NCI-H226 (cell line): ENCODE results near the gene ARHGDIB.

Experiments
- DNase-seq: peaks from one replicate; pipeline ENCODE4 v3.0.0-alpha.2; 2015

Gene ARHGDIB

DNA sequence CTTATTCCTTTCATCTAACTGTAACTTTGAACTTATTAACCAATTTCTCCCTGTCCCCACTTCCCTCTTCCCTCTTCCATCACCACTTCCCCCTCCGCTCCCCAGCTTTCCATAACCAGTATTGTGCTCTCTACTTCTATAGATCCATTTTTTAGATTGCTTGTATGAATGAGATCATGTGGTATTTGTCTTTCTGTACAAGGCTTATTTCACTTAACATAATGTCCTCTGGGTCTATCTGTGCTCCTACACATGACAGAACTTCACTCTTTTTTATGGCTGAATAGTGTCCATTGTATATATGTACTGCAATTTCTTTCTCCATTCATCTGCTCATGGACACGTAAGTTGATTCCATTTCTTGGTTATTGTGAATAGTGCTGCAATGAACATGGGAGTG lies 37.5 kb downstream of the ARHGDIB start:
- DNase-seq: no peak

DNA sequence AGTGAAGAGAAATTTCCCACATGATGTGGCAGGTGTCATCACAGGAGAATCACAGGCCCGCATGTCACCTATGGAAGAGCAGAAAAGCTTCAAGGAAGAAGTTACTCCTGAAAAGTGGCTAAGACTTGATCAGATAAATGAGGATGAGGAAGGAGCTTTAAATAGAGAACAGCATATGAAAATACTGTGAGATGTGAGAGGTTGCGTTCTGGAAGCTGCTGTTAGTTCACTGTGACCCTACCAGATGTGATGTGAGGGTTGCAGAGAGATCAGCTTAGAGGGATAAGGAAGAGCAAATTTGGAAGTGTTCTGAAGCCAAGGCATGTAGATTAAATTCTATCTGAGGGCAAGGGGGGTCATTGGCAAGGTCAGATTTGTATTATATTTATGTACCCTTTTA lies 40.2 kb downstream of the ARHGDIB start:
- DNase-seq: no peak

DNA sequence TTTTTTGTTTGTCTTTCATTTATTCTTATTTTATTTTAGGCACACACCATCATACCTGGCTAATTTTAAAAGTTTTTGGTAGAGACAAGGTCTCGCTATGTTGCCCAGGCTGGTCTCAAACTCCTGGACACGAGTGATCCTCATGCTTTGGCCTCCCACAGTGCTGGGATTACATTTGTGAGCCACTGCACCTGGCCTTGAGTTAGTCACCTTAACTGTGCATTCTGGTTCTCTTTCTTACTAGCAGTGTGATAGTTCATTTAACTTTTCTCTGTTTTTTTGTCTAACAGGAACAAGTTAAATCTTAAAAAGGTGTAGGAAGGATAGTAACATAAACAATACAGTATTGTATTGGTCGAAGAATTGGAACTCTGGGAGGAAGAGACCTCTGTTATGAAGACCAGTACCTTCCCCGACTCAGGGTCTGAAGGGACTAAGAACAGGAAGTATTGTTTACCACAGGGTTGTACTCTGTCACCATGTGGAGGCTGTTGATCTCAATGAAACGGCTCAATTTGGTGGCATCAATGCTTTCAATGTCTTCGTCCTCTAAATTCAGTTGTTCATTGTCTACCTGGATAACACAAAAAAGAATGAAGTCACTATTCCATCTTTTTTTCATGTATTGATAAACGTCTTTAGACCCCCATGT lies 40.8 kb downstream of the ARHGDIB start:
- DNase-seq: no peak

DNA sequence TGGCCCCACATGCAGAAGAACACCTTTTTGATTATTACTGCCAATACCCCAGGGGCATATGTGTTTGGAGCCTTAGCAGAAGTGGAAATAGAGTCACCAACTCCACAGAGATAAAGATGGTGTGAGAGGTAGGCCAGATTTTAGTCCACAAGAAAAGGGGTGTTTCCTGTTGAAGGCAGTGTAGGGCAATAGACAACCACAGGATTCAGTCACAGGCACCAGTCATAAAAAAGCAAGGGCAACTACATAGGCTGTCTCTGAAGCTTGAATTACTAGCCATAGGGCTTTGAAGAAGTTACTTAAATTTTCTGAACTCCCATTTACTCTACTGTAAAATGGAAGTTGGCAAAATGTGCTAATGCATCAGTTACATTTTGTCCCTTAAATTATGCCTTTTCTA lies 41.9 kb downstream of the ARHGDIB start:
- no peak for DNase-seq

DNA sequence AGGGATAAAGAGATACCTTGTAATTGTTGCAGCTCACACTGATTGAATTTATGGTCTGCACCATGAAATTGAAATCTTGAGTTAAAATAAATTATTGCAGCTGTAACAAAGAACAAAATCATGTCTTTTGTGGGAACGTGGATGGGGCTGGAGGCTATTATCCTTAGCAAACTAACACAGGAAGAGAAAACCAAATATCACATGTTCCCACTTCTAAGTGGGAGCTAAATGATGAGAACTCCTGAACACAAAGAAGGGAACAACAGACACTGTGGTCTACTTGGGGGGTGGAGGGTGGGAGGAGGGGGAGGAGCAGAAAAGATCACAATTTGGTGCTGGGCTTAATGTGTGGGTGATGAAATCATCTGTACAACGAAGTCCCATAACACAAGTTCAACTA lies 45.7 kb downstream of the ARHGDIB start:
- DNase-seq: no peak

DNA sequence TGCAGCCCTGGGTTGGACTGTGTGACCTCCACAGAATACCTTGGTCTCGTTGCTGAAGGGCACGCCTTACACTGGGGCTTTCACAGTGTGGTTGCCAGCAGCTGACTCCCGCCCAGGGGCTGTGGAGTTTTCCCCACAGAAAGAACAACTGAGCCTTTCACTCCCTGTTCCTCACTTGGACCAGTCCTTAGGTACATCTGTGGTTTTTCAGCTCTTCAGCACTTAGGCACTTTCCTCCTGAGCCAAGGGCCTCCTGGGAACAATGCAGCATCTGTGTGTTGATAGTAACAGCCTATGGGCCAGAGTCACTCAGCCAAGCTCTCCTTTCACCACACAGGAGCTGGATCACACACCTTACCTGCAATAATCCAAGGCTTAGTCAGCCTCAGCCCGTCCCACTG lies 48.0 kb downstream of the ARHGDIB start:
- no peak for DNase-seq

DNA sequence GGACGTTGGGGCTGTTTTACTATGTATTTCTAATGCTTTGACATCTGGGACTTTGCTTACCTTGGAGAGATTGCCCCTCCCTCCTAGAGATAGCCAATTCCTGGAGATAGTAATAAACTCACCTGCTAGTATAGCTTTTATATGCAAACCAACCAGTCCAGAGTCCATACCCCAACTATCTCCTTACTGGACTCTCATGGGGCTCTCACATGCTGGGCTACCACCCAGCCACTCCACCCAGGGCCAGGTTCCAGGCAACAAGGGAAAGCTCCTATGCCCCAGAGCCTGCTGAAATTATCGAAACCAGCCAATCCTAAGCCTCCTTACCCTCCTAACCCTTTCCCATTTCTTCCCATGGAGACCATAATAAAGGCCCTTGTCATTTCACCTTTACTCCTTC lies 50.3 kb downstream of the ARHGDIB start:
- no peak for DNase-seq

DNA sequence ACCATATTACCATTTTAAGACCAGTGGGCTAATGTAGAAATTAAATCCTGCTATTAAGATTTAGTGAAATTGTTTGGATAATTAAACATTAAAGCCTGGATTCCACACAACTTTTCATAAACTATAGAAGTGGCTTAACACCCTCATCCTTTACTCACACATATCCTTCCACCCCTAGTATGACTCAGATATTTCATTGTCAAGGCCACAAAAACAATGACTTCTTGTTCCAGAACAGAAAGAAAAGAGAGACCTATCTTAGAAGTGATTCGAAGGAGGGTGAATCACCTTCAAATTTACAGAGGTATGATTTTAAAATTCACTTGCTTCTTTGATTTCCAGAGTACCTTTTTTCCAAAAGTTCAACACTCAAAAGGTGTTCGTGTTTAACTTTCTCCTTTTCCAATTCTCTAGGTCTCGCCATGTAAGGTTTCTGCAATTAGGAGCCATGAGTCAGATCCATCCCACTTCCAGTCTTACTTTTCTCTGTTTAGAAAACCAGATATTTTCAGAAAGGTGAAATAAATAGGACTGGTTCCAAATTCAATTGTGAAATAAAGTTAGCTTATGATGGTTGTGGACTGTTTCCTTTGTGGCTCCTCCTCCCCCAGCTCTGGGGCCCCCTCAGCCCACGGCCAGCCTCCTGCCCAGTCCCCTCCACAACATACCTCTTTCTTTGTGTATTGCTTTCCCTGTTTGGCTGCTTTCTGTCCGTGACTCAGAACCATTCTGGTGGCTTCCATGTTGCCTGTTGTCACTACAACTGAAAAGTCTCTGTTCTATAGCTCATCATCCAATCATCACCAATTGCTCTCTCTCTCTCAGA lies 51.1 kb downstream of the ARHGDIB start:
- DNase-seq: peak; percentile 31

DNA sequence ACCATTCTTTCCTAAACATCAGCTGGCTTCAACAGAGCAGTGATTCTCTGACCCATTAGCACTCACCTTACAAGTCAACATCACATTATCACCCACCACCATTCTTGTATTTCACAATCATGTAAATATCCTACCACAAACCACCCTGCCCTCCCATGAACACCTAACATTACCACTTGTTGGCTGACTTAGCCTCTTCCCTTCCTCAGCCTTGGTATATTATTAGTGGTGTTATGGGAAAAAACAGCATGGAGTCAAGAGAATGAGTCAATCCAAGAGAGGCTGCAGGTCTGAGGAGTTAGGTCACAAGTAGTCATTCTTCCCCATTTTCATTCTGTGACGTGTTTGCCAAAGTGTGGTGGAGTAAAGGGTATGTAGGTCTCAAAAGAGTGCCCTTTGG lies 53.4 kb downstream of the ARHGDIB start:
- no peak for DNase-seq

DNA sequence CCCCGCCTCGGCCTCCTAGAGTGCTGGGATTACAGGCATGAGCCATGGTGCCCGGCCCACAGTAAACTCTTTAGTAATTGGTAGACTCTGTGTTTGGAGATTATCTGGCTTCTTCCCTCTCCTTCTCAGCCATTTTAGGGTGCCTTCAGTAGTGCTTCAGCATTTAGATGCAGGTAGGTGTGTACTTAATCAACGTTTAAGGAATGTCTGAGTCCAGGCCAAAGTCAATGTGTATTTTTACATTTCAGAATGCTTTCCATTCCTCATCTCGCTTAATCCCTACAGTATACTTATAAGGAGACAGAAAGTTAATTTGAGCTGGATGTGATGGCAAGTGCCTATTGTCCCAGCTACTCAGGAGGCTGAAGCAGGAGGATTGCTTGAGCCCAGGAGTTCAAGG lies 55.3 kb downstream of the ARHGDIB start:
- DNase-seq: no peak

DNA sequence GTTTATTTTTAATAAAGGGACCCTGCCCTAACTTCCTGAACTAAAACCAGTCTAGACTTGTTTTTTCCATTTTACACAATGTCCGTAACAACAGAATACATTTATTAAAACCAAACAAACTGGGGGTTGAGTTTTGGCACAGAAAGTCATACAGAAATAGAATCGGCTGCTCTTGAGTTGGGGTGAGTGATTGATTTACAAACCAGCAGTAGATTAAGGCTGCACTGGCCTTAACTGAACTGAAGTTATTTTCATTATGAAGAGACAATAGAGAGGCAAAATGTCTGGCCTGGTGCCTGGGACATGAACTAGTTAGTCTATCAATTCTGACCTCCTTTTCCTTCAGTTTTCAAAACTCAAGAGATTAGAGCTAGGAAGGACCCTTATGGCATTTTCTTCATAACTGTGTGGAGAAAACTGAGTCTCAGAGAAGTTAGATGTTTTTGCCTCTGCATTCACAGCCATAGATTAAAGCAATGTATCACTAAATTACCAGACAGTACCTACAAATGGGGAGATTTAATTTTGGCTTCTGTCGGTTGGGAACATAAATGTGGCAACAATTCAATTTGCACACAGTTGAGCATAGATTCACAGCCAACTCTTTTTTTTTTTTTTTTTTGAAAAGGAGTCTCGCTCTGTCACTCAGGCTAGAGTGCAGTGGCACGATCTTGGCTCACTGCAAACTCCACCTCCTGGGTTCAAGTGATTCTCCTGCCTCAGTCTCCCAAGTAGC lies 56.0 kb downstream of the ARHGDIB start:
- DNase-seq: no peak

DNA sequence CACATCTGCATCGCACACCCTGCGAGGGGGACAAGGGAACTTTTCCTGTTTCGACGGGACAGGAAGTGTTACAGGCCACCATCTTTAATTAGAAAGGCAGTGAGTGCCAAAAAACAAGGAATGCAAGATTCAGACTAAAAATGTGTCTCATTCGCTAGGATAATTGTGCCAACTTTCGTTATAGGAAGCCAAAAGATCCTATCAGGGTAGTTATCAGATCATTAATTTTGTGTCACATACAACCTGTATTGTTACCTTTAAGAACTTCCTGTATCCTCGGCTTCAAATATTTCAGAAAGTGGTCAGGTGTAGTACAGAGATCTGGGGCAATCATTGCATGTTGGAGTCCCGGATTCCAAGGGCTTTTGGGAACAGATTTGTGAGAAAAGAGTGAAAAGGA lies 56.5 kb downstream of the ARHGDIB start:
- no peak for DNase-seq

DNA sequence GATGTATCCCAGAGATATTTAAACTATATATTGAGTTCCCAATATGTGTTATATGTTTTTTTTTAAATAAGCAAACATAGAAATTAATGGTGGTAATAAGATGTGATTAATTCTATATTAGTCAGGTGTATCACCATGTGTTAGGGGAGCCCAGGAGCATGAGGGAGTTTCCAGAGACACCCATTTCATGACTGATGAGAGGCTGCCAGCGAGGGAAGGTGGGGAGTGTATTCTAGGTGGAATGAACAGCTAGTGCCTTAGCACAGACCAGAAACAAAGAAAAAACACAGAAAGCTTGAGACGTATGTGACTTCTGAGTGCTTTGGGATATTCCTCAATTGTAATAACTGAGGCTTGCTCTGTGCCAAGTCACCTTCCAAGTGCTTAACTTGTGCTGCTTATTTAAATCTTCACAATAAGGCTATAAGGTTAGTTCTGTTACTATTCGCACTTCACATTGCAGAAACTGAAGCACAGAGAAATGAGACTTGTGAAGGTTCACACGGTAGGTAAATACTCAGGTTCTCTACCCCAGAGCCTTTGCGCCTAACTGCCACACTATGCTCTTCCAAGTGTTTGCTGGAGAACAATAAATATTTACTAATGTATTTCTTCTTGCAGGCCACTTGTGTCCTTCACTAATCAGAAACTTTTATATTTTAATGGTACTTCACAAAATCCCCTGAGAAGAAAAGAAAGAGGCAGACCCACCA lies 57.9 kb downstream of the ARHGDIB start:
- DNase-seq: no peak

DNA sequence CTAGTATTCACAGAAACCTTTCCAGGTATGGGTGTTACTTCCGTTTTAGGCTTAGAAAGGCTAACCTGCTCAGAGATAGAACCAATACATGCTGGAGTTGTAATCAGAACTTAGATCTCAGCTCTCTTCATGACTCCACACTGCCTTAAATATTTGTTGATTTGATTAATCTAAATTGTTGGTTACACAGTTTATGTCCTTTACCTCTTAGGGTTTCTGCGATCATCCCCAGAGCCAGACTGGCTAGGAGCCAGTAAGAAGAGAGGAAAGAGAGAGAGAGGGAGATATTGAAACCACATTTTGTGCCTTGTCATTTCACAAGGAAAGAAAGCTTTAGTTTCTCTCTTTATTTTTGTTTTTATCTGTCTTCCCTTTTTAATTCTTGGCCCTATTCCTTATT lies 58.9 kb downstream of the ARHGDIB start:
- no peak for DNase-seq

DNA sequence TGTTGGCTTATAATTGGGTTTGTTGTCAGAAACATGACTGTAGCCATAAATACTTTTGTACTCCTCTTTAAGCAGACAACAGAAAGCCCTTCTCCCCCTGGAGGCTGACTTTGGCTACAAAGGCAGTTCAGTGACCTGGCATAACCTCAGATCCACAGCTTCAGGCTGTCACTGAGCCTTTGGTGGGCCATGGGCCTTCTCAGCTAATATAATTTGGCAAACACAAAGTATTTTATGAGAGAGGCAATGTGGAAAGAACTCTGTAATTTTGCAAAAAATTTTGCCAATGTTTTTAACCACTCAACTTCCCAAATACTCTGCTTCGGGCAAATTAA lies 60.2 kb downstream of the ARHGDIB start:
- DNase-seq: no peak

DNA sequence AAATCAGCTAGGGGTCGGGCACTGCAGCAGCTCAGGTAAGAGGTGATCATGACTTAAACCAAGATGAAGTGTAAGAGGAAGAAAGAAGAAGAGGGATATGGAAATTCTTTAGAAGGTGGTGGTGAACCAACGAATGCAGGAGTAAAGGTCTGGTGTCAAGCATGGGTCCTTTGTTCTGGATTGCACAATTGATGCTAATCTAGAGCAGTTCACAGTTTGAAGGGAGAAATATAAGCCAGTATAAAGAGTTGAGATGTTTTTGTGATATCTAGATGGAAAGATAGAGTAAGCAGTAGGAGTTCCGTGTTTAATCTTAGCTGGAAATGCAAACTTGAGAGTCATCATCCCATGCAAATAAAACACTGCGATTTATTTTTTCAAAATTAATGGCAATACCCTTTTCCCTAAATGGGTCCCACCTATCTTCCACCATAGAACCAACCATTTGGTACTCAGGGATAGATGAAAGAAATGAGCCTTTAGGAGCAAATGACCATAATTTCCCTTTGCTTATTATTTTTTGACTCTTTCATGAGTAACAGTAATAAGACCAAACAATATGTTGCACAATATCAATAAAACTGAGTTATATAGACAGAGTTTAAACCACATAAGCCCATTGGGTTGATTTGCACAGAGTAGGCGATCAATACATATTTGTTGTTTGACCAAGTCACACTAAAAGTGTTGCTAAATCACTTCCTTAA lies 60.7 kb downstream of the ARHGDIB start:
- no peak for DNase-seq

DNA sequence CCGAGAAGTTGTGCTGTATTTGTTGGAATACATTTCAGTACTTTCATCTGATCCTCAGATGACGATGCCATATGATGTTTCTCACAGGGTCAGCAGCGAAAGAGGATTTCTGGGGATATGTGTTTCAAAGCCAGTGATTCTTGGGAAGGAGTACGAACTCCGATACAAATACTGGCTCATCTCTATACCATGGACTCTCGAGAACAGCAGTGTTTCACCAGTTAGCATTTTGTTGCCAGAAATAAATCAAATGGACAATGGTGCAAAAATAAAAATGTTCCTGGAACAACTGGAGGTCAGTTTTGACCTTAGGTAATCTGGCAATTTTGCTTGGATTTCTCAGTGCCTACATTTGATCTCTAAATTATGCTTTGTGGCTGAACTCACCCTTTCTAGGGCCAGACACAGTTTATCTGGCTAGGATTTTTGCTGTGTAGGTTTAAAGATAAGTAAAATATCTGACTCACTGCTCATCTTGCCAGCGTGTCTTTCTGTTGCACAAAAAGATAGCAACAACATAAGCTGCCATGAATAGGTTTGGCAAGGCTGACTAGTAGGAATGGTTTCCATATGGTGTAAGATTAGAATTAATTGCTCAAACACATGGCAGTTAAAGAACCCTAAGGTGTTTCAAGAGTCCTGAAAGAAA lies 64.8 kb downstream of the ARHGDIB start:
- DNase-seq: peak; percentile 86

DNA sequence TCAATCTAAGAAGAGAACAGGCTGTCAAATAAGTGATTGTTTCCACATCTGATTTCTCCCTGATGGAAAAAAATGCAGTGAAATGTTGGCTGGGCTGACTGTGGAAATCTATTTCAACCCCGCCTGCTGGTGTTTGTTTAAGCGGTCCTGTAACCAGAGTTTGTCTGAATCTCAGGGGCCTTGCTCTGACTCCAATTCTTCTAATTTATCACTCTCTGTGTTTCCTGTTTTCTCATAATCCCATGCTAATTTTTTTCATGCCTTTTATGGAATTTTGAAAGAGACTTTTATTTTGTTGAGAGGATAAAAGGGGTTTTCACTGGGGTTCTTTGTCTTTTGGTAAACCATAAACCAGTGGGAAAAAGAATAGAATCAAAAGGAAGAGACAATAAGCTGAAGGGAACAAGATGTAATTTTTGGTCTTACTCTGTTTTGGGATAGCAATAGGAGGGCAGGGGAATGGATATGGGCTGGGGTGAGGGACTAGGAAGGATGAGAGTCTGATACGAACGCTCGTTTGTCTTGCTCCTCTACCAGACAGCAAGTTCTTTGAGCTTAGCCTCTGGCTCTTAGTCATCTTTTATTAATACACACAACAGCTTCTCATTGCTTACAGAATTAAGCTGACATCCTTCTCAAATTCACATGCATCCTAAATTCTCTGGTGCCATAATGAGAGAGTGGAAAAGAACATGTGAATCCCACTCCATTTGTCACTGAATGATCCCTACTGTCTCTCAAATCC lies 67.7 kb downstream of the ARHGDIB start:
- DNase-seq: no peak

DNA sequence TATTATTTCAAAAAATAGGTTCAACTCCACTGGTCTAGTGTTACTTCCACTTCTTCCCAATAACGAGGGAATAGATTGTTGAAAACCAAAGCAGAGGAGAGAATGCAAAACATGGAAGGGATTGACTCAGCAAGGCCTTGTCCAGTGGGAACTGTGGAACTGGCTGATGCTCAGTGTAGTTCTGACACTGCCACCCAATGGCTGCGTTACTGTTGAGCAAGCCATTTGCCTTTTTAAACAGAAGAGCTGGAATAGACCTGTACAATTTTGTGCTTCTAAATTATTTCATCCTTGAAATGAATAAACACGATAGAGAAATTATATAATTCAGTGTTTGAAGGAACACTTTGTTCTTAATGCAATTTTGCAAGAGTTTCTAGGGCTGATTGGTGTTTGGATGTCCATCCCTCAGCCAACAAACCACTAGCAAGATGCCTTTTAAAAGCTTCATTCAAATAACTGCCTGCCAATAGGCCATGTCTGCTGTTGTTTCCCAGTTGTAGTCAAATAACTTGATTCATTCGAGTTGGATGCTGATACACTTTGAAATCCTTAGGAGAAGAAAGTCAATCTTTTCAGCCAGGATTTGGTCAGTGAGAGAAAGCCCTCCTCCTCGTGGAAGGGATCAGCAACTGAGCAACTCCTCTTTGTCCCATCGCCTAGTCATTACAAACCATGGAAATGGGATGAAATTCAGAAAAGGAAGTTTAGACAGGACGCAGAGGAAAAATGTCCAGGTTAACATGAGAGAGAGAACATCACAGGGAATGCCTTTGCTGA lies 68.5 kb downstream of the ARHGDIB start:
- peak; percentile 27 for DNase-seq
